Mesendoderm (in vitro differentiated cells): Measurements from ENCODE around the gene CLIC3.

Source experiments
- DNase-seq: peaks from one replicate; pipeline ENCODE4 v3.0.0; 2013
- H2AK5ac ChIP-seq: 2 replicates; pipeline ENCODE4 v1.6.1; 2013; ENCODE audit warnings: low read length, inconsistent platforms
- H2BK120ac ChIP-seq: 2 replicates; pipeline ENCODE4 v1.6.1; 2013; ENCODE audit warnings: low read depth, mild to moderate bottlenecking, low read length, moderate library complexity, mixed read lengths
- H2BK15ac ChIP-seq: replicated peaks from 2 replicates; pipeline ENCODE4 v1.6.1; 2013; ENCODE audit warnings: low read depth, mild to moderate bottlenecking, moderate library complexity
- H2BK5ac ChIP-seq: 2 replicates; pipeline ENCODE4 v1.6.1; 2013; ENCODE audit warnings: low read length, inconsistent platforms
- H3K18ac ChIP-seq: 2 replicates; pipeline ENCODE4 v1.6.1; 2013; ENCODE audit warnings: mild to moderate bottlenecking, low read length, mixed read lengths
- H3K23ac ChIP-seq: one replicate; pipeline ENCODE4 v1.6.1; 2013; ENCODE audit warnings: low read length
- H3K27ac ChIP-seq: 2 replicates; pipeline ENCODE4 v1.5.1; 2013; ENCODE audit warnings: low read depth, mild to moderate bottlenecking, inconsistent platforms, low read length, moderate library complexity
- H3K27me3 ChIP-seq: 2 replicates; pipeline ENCODE4 v1.6.1; 2013; ENCODE audit warnings: low read length, control low read depth, mild to moderate bottlenecking, inconsistent platforms; ENCODE audit not compliant: insufficient read depth, poor library complexity
- H3K36me3 ChIP-seq: 2 replicates; pipeline ENCODE4 v1.6.1; 2013; ENCODE audit warnings: low read length, inconsistent platforms; ENCODE audit not compliant: control insufficient read depth, insufficient read depth
- H3K4ac ChIP-seq: one replicate; pipeline ENCODE4 v1.6.1; 2013; ENCODE audit warnings: low read depth, mild to moderate bottlenecking, low read length, moderate library complexity
- H3K4me1 ChIP-seq: 2 replicates; pipeline ENCODE4 v1.6.1; 2013; ENCODE audit warnings: low read depth, low read length, inconsistent platforms; ENCODE audit not compliant: control insufficient read depth
- H3K4me2 ChIP-seq: 2 replicates; pipeline ENCODE4 v1.6.1; 2013; ENCODE audit warnings: low read length
- H3K4me3 ChIP-seq: 2 replicates; pipeline ENCODE4 v1.5.1; 2013; ENCODE audit warnings: mild to moderate bottlenecking, low read length
- H3K56ac ChIP-seq: one replicate; pipeline ENCODE4 v1.6.1; 2013; ENCODE audit warnings: low read length
- H3K79me1 ChIP-seq: 2 replicates; pipeline ENCODE4 v1.6.1; 2013; ENCODE audit warnings: low read length, inconsistent platforms
- H3K79me2 ChIP-seq: 2 replicates; pipeline ENCODE4 v1.6.1; 2013; ENCODE audit warnings: mild to moderate bottlenecking, low read length; ENCODE audit not compliant: control insufficient read depth, insufficient read depth
- H3K9ac ChIP-seq: 2 replicates; pipeline ENCODE4 v1.6.1; 2013; ENCODE audit warnings: low read length, inconsistent platforms
- H4K5ac ChIP-seq: one replicate; pipeline ENCODE4 v1.6.1; 2013; ENCODE audit warnings: low read length
- H4K8ac ChIP-seq: one replicate; pipeline ENCODE4 v1.6.1; 2013; ENCODE audit warnings: low read depth, mild to moderate bottlenecking, control low read depth, low read length, moderate library complexity
- WGBS: extraction: QIAGEN DNeasy Blood & Tissue Kit; methylation state at CpG from one replicate; pipeline ENCODE4 v1.1.7; 2013; ENCODE audit warnings: low lambda C conversion rate, missing lambda C conversion rate; ENCODE audit not compliant: insufficient coverage; ENCODE audit errors: extremely low coverage; 5-methylcytosine and 5-hydroxymethylcytosine counted together

Gene CLIC3

GRCh38 chr9:136972335-136972734 is 24.0 kb downstream of the CLIC3 start:
- no peaks in the 10 kb centered on the region for H3K4me1 ChIP-seq
- no peak overlapping the region for H2AK5ac ChIP-seq
- no peak overlapping the region for H4K8ac ChIP-seq
- no peaks in the 10 kb centered on the region for H3K27me3 ChIP-seq
- H2BK120ac ChIP-seq = no peak overlapping the region
- H4K5ac ChIP-seq = no peak overlapping the region
- DNase-seq = no peak
- no peak overlapping the region for H3K56ac ChIP-seq
- H2BK5ac ChIP-seq = no peak overlapping the region
- no peak overlapping the region for H3K4me3 ChIP-seq
- H3K4me2 ChIP-seq = no peak overlapping the region
- no peak overlapping the region for H3K9ac ChIP-seq
- H3K23ac ChIP-seq = no peak overlapping the region
- H3K79me2 ChIP-seq = no peaks in the 10 kb centered on the region
- H3K27ac ChIP-seq = no peak overlapping the region
- no peak overlapping the region for H3K4ac ChIP-seq
- no peaks in the 10 kb centered on the region for H3K36me3 ChIP-seq
- no CpG with 5 or more reads among the region's 11 CpGs for WGBS
- no peaks in the 10 kb centered on the region for H3K79me1 ChIP-seq
- H3K18ac ChIP-seq = no peak overlapping the region
- H2BK15ac ChIP-seq = no peak overlapping the region

GRCh38 chr9:136971746-136972145 is 24.6 kb downstream of the CLIC3 start:
- H3K4me2 ChIP-seq = no peak overlapping the region
- no peak overlapping the region for H3K18ac ChIP-seq
- no peaks in the 10 kb centered on the region for H3K4me1 ChIP-seq
- no peak overlapping the region for H2BK5ac ChIP-seq
- whole genome bisulfite sequencing = no CpG with 5 or more reads among the region's 14 CpGs
- no peaks in the 10 kb centered on the region for H3K79me1 ChIP-seq
- no peak overlapping the region for H3K4me3 ChIP-seq
- no peak overlapping the region for H2BK15ac ChIP-seq
- H3K79me2 ChIP-seq = no peaks in the 10 kb centered on the region
- no peak overlapping the region for H3K27ac ChIP-seq
- no peak for DNase-seq
- no peak overlapping the region for H2BK120ac ChIP-seq
- no peak overlapping the region for H3K4ac ChIP-seq
- H3K36me3 ChIP-seq = no peaks in the 10 kb centered on the region
- H4K8ac ChIP-seq = no peak overlapping the region
- H4K5ac ChIP-seq = no peak overlapping the region
- H3K27me3 ChIP-seq = no peaks in the 10 kb centered on the region
- H3K56ac ChIP-seq = no peak overlapping the region
- no peak overlapping the region for H3K23ac ChIP-seq
- H3K9ac ChIP-seq = no peak overlapping the region
- H2AK5ac ChIP-seq = no peak overlapping the region

GRCh38 chr9:136970361-136970760 is 26.0 kb downstream of the CLIC3 start:
- Histone ChIP-seq H3K4me1 (peaks cover 2% of the 10 kb centered on the region), H2BK15ac (no peak overlapping the region), H2AK5ac (no peak overlapping the region), H2BK120ac (no peak overlapping the region), H3K4ac (no peak overlapping the region), H3K18ac (no peak overlapping the region), H3K27ac (no peak overlapping the region), H4K8ac (no peak overlapping the region), H3K79me1 (no peaks in the 10 kb centered on the region), H4K5ac (no peak overlapping the region), H3K27me3 (no peaks in the 10 kb centered on the region), H3K4me3 (no peak overlapping the region), H3K9ac (no peak overlapping the region), H3K56ac (no peak overlapping the region), H3K79me2 (no peaks in the 10 kb centered on the region), H3K36me3 (no peaks in the 10 kb centered on the region), H3K23ac (no peak overlapping the region), H3K4me2 (no peak overlapping the region), H2BK5ac (no peak overlapping the region)
- no CpG with 5 or more reads among the region's 11 CpGs for WGBS
- DNase-seq = no peak

GRCh38 chr9:136969774-136970173 is 26.6 kb downstream of the CLIC3 start:
- Histone ChIP-seq H3K79me2 (no peaks in the 10 kb centered on the region), H3K56ac (no peak overlapping the region), H3K27me3 (no peaks in the 10 kb centered on the region), H2BK120ac (no peak overlapping the region), H3K27ac (no peak overlapping the region), H2AK5ac (no peak overlapping the region), H3K18ac (no peak overlapping the region), H4K8ac (no peak overlapping the region), H2BK5ac (no peak overlapping the region), H3K23ac (no peak overlapping the region), H3K4ac (no peak overlapping the region), H3K4me3 (no peak overlapping the region), H3K79me1 (no peaks in the 10 kb centered on the region), H3K36me3 (no peaks in the 10 kb centered on the region), H3K4me2 (no peak overlapping the region), H3K9ac (no peak overlapping the region), H2BK15ac (no peak overlapping the region), H4K5ac (no peak overlapping the region), H3K4me1 (peaks cover 2% of the 10 kb centered on the region)
- no CpG with 5 or more reads among the region's 5 CpGs for WGBS
- DNase-seq = no peak

GRCh38 chr9:136969150-136969549 is 27.2 kb downstream of the CLIC3 start:
- no peak overlapping the region for H3K27ac ChIP-seq
- no peak overlapping the region for H4K8ac ChIP-seq
- no peak overlapping the region for H2BK120ac ChIP-seq
- H2AK5ac ChIP-seq = no peak overlapping the region
- no peak for DNase-seq
- no peak overlapping the region for H2BK5ac ChIP-seq
- no peak overlapping the region for H3K4ac ChIP-seq
- no peaks in the 10 kb centered on the region for H3K79me2 ChIP-seq
- H3K27me3 ChIP-seq = no peaks in the 10 kb centered on the region
- H3K4me1 ChIP-seq = peaks cover 2% of the 10 kb centered on the region
- no peak overlapping the region for H3K4me3 ChIP-seq
- no peak overlapping the region for H3K9ac ChIP-seq
- H4K5ac ChIP-seq = no peak overlapping the region
- no peak overlapping the region for H3K56ac ChIP-seq
- H2BK15ac ChIP-seq = no peak overlapping the region
- no peak overlapping the region for H3K23ac ChIP-seq
- no peaks in the 10 kb centered on the region for H3K36me3 ChIP-seq
- WGBS = no CpG with 5 or more reads among the region's 17 CpGs
- no peak overlapping the region for H3K18ac ChIP-seq
- H3K4me2 ChIP-seq = no peak overlapping the region
- no peaks in the 10 kb centered on the region for H3K79me1 ChIP-seq

- H3K27ac ChIP-seq = no peak overlapping the region
- WGBS = no CpG with 5 or more reads among the region's 17 CpGs
Measured at GRCh38 chr9:136968333-136969127, 27.8 kb downstream of the CLIC3 start.

More at GRCh38 chr9:136968333-136969127, 27.8 kb downstream of the CLIC3 start:
- H3K27me3 ChIP-seq = no peaks in the 10 kb centered on the region
- no peak overlapping the region for H2BK120ac ChIP-seq
- H3K4ac ChIP-seq = no peak overlapping the region
- no peaks in the 10 kb centered on the region for H3K36me3 ChIP-seq
- H3K9ac ChIP-seq = no peak overlapping the region
- H3K79me1 ChIP-seq = no peaks in the 10 kb centered on the region
- H3K56ac ChIP-seq = no peak overlapping the region
- DNase-seq = no peak
- H3K23ac ChIP-seq = no peak overlapping the region
- H3K18ac ChIP-seq = no peak overlapping the region
- H4K8ac ChIP-seq = no peak overlapping the region
- H3K4me2 ChIP-seq = no peak overlapping the region
- no peak overlapping the region for H4K5ac ChIP-seq
- no peaks in the 10 kb centered on the region for H3K79me2 ChIP-seq
- H2BK15ac ChIP-seq = no peak overlapping the region
- H2BK5ac ChIP-seq = no peak overlapping the region
- H3K4me1 ChIP-seq = peaks cover 2% of the 10 kb centered on the region
- no peak overlapping the region for H2AK5ac ChIP-seq
- H3K4me3 ChIP-seq = no peak overlapping the region
